Uterus (tissue), 2 donors: ENCODE data around the gene SERP2.

ENCODE experiments used
- CTCF ChIP-seq, 4 experiments: fragments of 200-600 bp in 2 of 4; fragments of 450-650 bp in 2 of 4; sonication (generic) in 2 of 4; IDR thresholded peaks; one replicate each; pipeline ENCODE4 v1.5.1; 2016 to 2019; ENCODE audit warnings: antibody characterized with exemption in 4 of 4, mild to moderate bottlenecking in 2 of 4, moderate library complexity in 1 of 4
- POLR2A ChIP-seq, 2 donors: fragments of 450-650 bp; IDR thresholded peaks; one replicate each; pipeline ENCODE4 v1.6.1; 2016; ENCODE audit warnings: antibody characterized with exemption in 2 of 2, mild to moderate bottlenecking in 1 of 2, moderate library complexity in 1 of 2

GRCh38 chr13:44439452-44440024, 65.9 kb downstream of the SERP2 start:
- TF ChIP-seq CTCF (IDR thresholded peaks at IDR 0.05) (no peak), POLR2A (IDR thresholded peaks at IDR 0.05) (no peak)
